NOMO-1 (cell line): ENCODE data around the gene RREB1.

Source experiments
- DNase-seq, 2 experiments: peaks; one replicate each; lab custom pipeline; 2025; ENCODE audit not compliant: unreplicated experiment in 2 of 2; lab: John Stamatoyannopoulos, UW

The RREB1 gene

GRCh38 chr6:7282097-7282906 lies 174.5 kb downstream of the RREB1 start:
- DNase-seq = peak; percentile 20 to 32

- DNase-seq = no peak
Measured at GRCh38 chr6:7283676-7284075, 175.9 kb downstream of the RREB1 start.

GRCh38 chr6:7285416-7285815 lies 177.7 kb downstream of the RREB1 start:
- no peak for DNase-seq

GRCh38 chr6:7290079-7290478 lies 182.3 kb downstream of the RREB1 start:
- no peak for DNase-seq

GRCh38 chr6:7292596-7293255 lies 185.0 kb downstream of the RREB1 start:
- DNase-seq = no peak

- DNase-seq = no peak
Measured at GRCh38 chr6:7295916-7296315, 188.2 kb downstream of the RREB1 start.

- DNase-seq = no peak
Measured at GRCh38 chr6:7296602-7297001, 188.8 kb downstream of the RREB1 start.

- no peak for DNase-seq
Measured at GRCh38 chr6:7298113-7298512, 190.4 kb downstream of the RREB1 start.

GRCh38 chr6:7300926-7301325 lies 193.2 kb downstream of the RREB1 start:
- no peak for DNase-seq
